Caki2 (cell line): ENCODE measurements around the gene OCA2. TPM values are rescaled to one million over a fixed set of nuclear protein-coding genes. Genes with fewer than 3 reads are reported as not detected.
"Not testable (repeated sequence)": the region's sequence is repeated elsewhere in the genome, so short reads cannot be mapped to it uniquely, and the experiment has no call there.

ENCODE experiments used
- DNase-seq: peaks from one replicate; pipeline ENCODE4 v3.0.0-alpha.2; 2015; ENCODE audit warnings: low read depth
- in situ Hi-C: cut with HindIII; loops from 2 replicates; pipeline ENCODE4 v1.10.0; 2016; ENCODE audit warnings: low sequenced_read_pairs, low pct_unique_long_range_greater_than_20kb, mixed read lengths
- total RNA-seq: library from RNA; depleted of rRNA; stranded (reverse); fragments of >200 nt; shearing (Covaris generic); gene quantifications from 2 replicates; pipeline ENCODE4 v1.2.3, GENCODE V29; 2014; ENCODE audit warnings: low replicate concordance

The OCA2 gene
- total RNA-seq, 1 experiment from 2014 or later, result 1.5 TPM

GRCh38 chr15:28122038-28122949 lies 23.2 kb upstream of the OCA2 start:
- in situ Hi-C loops, result no loop called here
- no peak for DNase-seq

- DNase-seq, in situ Hi-C loops: not testable (repeated sequence)
These were observed 22.5 kb upstream of the OCA2 start for GRCh38 chr15:28121577-28121976.

GRCh38 chr15:28120359-28120640 lies 21.2 kb upstream of the OCA2 start:
- in situ Hi-C loops, result no loop called here
- no peak for DNase-seq

- no peak for DNase-seq
- in situ Hi-C loops, result no loop called here
These were observed 19.4 kb upstream of the OCA2 start for GRCh38 chr15:28118531-28118930.

GRCh38 chr15:28118083-28118482 lies 19.0 kb upstream of the OCA2 start:
- DNase-seq, result no peak
- in situ Hi-C loops, result no loop called here

- in situ Hi-C loops, result no loop called here
- DNase-seq, result no peak
These were observed 18.4 kb upstream of the OCA2 start for GRCh38 chr15:28117432-28117990.

GRCh38 chr15:28116521-28117431 lies 17.7 kb upstream of the OCA2 start:
- DNase-seq, result no peak
- in situ Hi-C loops, result no loop called here

GRCh38 chr15:28115871-28116270 lies 16.8 kb upstream of the OCA2 start:
- no peak for DNase-seq
- in situ Hi-C loops, result no loop called here

GRCh38 chr15:28114721-28115622 lies 15.9 kb upstream of the OCA2 start:
- DNase-seq, result no peak
- in situ Hi-C loops, result no loop called here

- in situ Hi-C loops, result no loop called here
- no peak for DNase-seq
These were observed 15.0 kb upstream of the OCA2 start for GRCh38 chr15:28114114-28114455.

- in situ Hi-C loops, result no loop called here
- no peak for DNase-seq
These were observed 14.4 kb upstream of the OCA2 start for GRCh38 chr15:28113394-28114113.

- in situ Hi-C loops, result no loop called here
- no peak for DNase-seq
These were observed 13.8 kb upstream of the OCA2 start for GRCh38 chr15:28112962-28113361.

GRCh38 chr15:28112101-28112760 lies 13.1 kb upstream of the OCA2 start:
- DNase-seq, result no peak
- in situ Hi-C loops, result no loop called here

GRCh38 chr15:28111543-28111942 lies 12.4 kb upstream of the OCA2 start:
- no peak for DNase-seq
- in situ Hi-C loops, result no loop called here

GRCh38 chr15:28110481-28110881 lies 11.4 kb upstream of the OCA2 start:
- in situ Hi-C loops, result no loop called here
- DNase-seq, result no peak

GRCh38 chr15:28109626-28110455 lies 10.7 kb upstream of the OCA2 start:
- DNase-seq, result no peak

More at GRCh38 chr15:28109626-28110455, 10.7 kb upstream of the OCA2 start:
- in situ Hi-C loops, result no loop called here
